Fibroblast of pulmonary artery (primary cell): ENCODE data around the gene KCTD8.

Source experiments
- DNase-seq: peaks from one replicate; pipeline ENCODE4 v3.0.0-alpha.2; 2010; ENCODE audit warnings: low read depth
- H3K4me3 ChIP-seq: replicated peaks from 2 replicates; pipeline ENCODE4 v1.5.1; 2011; ENCODE audit warnings: low read depth, mild to moderate bottlenecking, control low read depth, low read length, moderate library complexity
- CTCF ChIP-seq: IDR thresholded peaks from 2 replicates; pipeline ENCODE4 v1.5.1; 2011; ENCODE audit warnings: mild to moderate bottlenecking, control low read depth, low read length, inconsistent platforms; ENCODE audit errors: missing control alignments

KCTD8 gene

GRCh38 chr4:44342800-44343199 is 105.8 kb downstream of the KCTD8 start:
- no peak for DNase-seq
- TF ChIP-seq CTCF, result no peak
- H3K4me3 ChIP-seq, result no peak overlapping the region

- no peak overlapping the region for H3K4me3 ChIP-seq
- peak; percentile 56 for DNase-seq
- no peak for TF ChIP-seq CTCF
These were observed 121.9 kb downstream of the KCTD8 start for GRCh38 chr4:44326741-44327140.

- no peak for TF ChIP-seq CTCF
- H3K4me3 ChIP-seq, result no peak overlapping the region
- DNase-seq, result no peak
These were observed 127.8 kb downstream of the KCTD8 start for GRCh38 chr4:44320833-44321232.

- no peak overlapping the region for H3K4me3 ChIP-seq
- no peak for TF ChIP-seq CTCF
These were observed 129.5 kb downstream of the KCTD8 start for GRCh38 chr4:44319129-44319528.

GRCh38 chr4:44313702-44314101 is 134.9 kb downstream of the KCTD8 start:
- no peak for TF ChIP-seq CTCF
- H3K4me3 ChIP-seq, result no peak overlapping the region
- DNase-seq, result peak; percentile 33

More at GRCh38 chr4:44319129-44319528, 129.5 kb downstream of the KCTD8 start:
- no peak for DNase-seq

GRCh38 chr4:44287505-44287904 is 161.1 kb downstream of the KCTD8 start:
- no peak for DNase-seq
- H3K4me3 ChIP-seq, result no peak overlapping the region
- no peak for TF ChIP-seq CTCF

GRCh38 chr4:44279469-44279868 is 169.1 kb downstream of the KCTD8 start:
- DNase-seq, result no peak
- H3K4me3 ChIP-seq, result no peak overlapping the region
- TF ChIP-seq CTCF, result no peak
